Neural cell (in vitro differentiated cells): ENCODE results near the gene POLQ. TPM values are rescaled to one million over a fixed set of nuclear protein-coding genes. Genes with fewer than 3 reads are reported as not detected.

ENCODE experiments used
- H2AFZ ChIP-seq: fragments of 200-600, 300-800 bp; sonication (generic), shearing (Covaris generic); 2 replicates; pipeline ENCODE4 v1.6.0; 2014; ENCODE audit warnings: low read depth, mild to moderate bottlenecking, antibody characterized with exemption, low read length, moderate library complexity
- H3F3A ChIP-seq: fragments of 200-600 bp; shearing (Covaris generic); 2 replicates; pipeline ENCODE4 v1.6.1; 2016; ENCODE audit warnings: mild to moderate bottlenecking, moderate library complexity, mixed read lengths, antibody characterized with exemption, low read length; ENCODE audit not compliant: insufficient read depth, poor library complexity, severe bottlenecking
- H3K27ac ChIP-seq: fragments of 200-600, 300-800 bp; sonication (generic), shearing (Covaris generic); 2 replicates; pipeline ENCODE4 v1.5.1; 2014; ENCODE audit warnings: mild to moderate bottlenecking, low read length, moderate library complexity
- H3K27me3 ChIP-seq: fragments of 300-800, 200-600 bp; sonication (generic), shearing (Covaris generic); 2 replicates; pipeline ENCODE4 v1.6.0; 2014; ENCODE audit warnings: mild to moderate bottlenecking, low read depth, low read length, moderate library complexity; ENCODE audit not compliant: insufficient read depth
- H3K36me3 ChIP-seq: fragments of 300-800, 200-600 bp; sonication (generic), shearing (Covaris generic); 2 replicates; pipeline ENCODE4 v1.5.1; 2014; ENCODE audit warnings: mild to moderate bottlenecking, antibody characterized with exemption, low read length, moderate library complexity; ENCODE audit not compliant: insufficient read depth
- H3K4me2 ChIP-seq: fragments of 300-800, 200-600 bp; sonication (generic), shearing (Covaris generic); 2 replicates; pipeline ENCODE4 v1.6.0; 2014; ENCODE audit warnings: mild to moderate bottlenecking, low read length
- H3K4me3 ChIP-seq: fragments of 300-800, 200-600 bp; sonication (generic), shearing (Covaris generic); 2 replicates; pipeline ENCODE4 v1.5.1; 2014; ENCODE audit warnings: mild to moderate bottlenecking, low read length, moderate library complexity
- H3K79me2 ChIP-seq: fragments of 200-600 bp; shearing (Covaris generic); replicated peaks from 2 replicates; pipeline ENCODE4 v1.6.0; 2014; ENCODE audit warnings: mild to moderate bottlenecking, low read length, moderate library complexity; ENCODE audit not compliant: insufficient read depth
- H3K9ac ChIP-seq: fragments of 300-800, 200-600 bp; sonication (generic), shearing (Covaris generic); 2 replicates; pipeline ENCODE4 v1.6.1; 2016; ENCODE audit warnings: mild to moderate bottlenecking, low read length, mixed read lengths
- H3K9me2 ChIP-seq: fragments of 200-600 bp; shearing (Covaris generic); 2 replicates; pipeline ENCODE4 v1.6.1; 2016; ENCODE audit warnings: mild to moderate bottlenecking, low read length, mixed read lengths; ENCODE audit not compliant: insufficient read depth
- H3K9me3 ChIP-seq: fragments of 200-600, 300-800 bp; sonication (generic), shearing (Covaris generic); 2 replicates; pipeline ENCODE4 v1.6.1; 2016; ENCODE audit warnings: mild to moderate bottlenecking, mixed run types, low read length, moderate library complexity, mixed read lengths
- H4K20me1 ChIP-seq: fragments of 200-600 bp; shearing (Covaris generic); 2 replicates; pipeline ENCODE4 v1.6.1; 2016; ENCODE audit warnings: mild to moderate bottlenecking, mixed run types; ENCODE audit not compliant: insufficient read depth
- EP300 ChIP-seq: fragments of 450-650 bp; conservative IDR thresholded peaks from 2 replicates; pipeline ENCODE4 v1.6.1; 2014; ENCODE audit warnings: antibody characterized with exemption, mild to moderate bottlenecking, moderate library complexity; ENCODE audit not compliant: poor library complexity, severe bottlenecking
- EZH2 ChIP-seq: fragments of 200-600, 300-800 bp; shearing (Covaris generic), sonication (generic); IDR thresholded peaks from 2 replicates; pipeline ENCODE4 v1.6.1; 2014; ENCODE audit warnings: antibody characterized with exemption, low read length, borderline replicate concordance, mild to moderate bottlenecking; ENCODE audit not compliant: insufficient read depth, poor library complexity, severe bottlenecking
- MXI1 ChIP-seq: fragments of 450-650 bp; conservative IDR thresholded peaks from 2 replicates; pipeline ENCODE4 v1.6.1; 2014; ENCODE audit warnings: antibody characterized with exemption, mild to moderate bottlenecking; ENCODE audit not compliant: poor library complexity, severe bottlenecking
- POLR2AphosphoS5 ChIP-seq: IDR thresholded peaks from 2 replicates; pipeline ENCODE4 v1.6.1; 2012
- RAD21 ChIP-seq: fragments of 450-650 bp; conservative IDR thresholded peaks from 2 replicates; pipeline ENCODE4 v1.6.1; 2014; ENCODE audit warnings: antibody characterized with exemption, mild to moderate bottlenecking, moderate library complexity
- SMC3 ChIP-seq: fragments of 450-650 bp; conservative IDR thresholded peaks from 2 replicates; pipeline ENCODE4 v1.6.1; 2014; ENCODE audit warnings: antibody characterized with exemption, mild to moderate bottlenecking, moderate library complexity; ENCODE audit not compliant: poor library complexity
- TAF1 ChIP-seq: IDR thresholded peaks from 2 replicates; pipeline ENCODE4 v1.6.1; 2012; ENCODE audit warnings: low read depth
- polyA plus RNA-seq: library from polyadenylated mRNA; depleted of rRNA; stranded (reverse); fragments of >200 nt; gene quantifications from 2 replicates; pipeline ENCODE4 v1.2.3, GENCODE V29; 2014
- TF ChIP-seq, protein P1 (sequence below): fragments of 450-650 bp; IDR thresholded peaks from 2 replicates; pipeline ENCODE4 v1.5.1; 2014; ENCODE audit warnings: antibody characterized with exemption, mild to moderate bottlenecking, moderate library complexity; ENCODE audit not compliant: poor library complexity, severe bottlenecking
- TF ChIP-seq, protein P2 (sequence below): IDR thresholded peaks from 2 replicates; pipeline ENCODE4 v1.6.1; 2012; ENCODE audit warnings: borderline replicate concordance

POLQ gene
- polyA plus RNA-seq, 1 donor from 2014 or later = 0.10 TPM

DNA sequence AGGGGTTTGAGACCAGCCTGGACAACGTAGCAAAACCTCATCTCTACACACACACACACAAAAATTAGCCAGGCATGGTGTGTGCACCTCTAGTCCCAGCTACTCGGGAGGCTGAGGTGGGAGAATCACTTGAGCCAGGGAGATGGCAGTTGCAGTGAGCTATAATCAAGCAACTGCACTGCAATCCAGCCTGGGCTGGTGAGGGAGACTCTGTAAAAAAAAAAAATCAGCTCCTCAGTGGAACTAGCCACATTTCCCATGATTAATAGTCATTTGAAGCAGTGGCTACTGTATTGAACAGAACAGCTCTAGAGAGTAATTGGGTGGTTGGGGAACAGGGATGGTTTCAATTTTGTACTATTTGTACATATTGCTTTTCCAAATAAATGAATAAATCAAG, 35.9 kb upstream of the POLQ start:
- TF ChIP-seq, protein P1, sequence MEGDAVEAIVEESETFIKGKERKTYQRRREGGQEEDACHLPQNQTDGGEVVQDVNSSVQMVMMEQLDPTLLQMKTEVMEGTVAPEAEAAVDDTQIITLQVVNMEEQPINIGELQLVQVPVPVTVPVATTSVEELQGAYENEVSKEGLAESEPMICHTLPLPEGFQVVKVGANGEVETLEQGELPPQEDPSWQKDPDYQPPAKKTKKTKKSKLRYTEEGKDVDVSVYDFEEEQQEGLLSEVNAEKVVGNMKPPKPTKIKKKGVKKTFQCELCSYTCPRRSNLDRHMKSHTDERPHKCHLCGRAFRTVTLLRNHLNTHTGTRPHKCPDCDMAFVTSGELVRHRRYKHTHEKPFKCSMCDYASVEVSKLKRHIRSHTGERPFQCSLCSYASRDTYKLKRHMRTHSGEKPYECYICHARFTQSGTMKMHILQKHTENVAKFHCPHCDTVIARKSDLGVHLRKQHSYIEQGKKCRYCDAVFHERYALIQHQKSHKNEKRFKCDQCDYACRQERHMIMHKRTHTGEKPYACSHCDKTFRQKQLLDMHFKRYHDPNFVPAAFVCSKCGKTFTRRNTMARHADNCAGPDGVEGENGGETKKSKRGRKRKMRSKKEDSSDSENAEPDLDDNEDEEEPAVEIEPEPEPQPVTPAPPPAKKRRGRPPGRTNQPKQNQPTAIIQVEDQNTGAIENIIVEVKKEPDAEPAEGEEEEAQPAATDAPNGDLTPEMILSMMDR = no peak
- TF ChIP-seq POLR2AphosphoS5 (no peak), SMC3 (no peak), TAF1 (no peak), EZH2 (no peak), EP300 (no peak), RAD21 (no peak), MXI1 (no peak)
- TF ChIP-seq, protein P2, sequence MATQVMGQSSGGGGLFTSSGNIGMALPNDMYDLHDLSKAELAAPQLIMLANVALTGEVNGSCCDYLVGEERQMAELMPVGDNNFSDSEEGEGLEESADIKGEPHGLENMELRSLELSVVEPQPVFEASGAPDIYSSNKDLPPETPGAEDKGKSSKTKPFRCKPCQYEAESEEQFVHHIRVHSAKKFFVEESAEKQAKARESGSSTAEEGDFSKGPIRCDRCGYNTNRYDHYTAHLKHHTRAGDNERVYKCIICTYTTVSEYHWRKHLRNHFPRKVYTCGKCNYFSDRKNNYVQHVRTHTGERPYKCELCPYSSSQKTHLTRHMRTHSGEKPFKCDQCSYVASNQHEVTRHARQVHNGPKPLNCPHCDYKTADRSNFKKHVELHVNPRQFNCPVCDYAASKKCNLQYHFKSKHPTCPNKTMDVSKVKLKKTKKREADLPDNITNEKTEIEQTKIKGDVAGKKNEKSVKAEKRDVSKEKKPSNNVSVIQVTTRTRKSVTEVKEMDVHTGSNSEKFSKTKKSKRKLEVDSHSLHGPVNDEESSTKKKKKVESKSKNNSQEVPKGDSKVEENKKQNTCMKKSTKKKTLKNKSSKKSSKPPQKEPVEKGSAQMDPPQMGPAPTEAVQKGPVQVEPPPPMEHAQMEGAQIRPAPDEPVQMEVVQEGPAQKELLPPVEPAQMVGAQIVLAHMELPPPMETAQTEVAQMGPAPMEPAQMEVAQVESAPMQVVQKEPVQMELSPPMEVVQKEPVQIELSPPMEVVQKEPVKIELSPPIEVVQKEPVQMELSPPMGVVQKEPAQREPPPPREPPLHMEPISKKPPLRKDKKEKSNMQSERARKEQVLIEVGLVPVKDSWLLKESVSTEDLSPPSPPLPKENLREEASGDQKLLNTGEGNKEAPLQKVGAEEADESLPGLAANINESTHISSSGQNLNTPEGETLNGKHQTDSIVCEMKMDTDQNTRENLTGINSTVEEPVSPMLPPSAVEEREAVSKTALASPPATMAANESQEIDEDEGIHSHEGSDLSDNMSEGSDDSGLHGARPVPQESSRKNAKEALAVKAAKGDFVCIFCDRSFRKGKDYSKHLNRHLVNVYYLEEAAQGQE = no peak
- Histone ChIP-seq H3K9me3 (no peaks in the 10 kb centered on the region), H3F3A (no peaks in the 10 kb centered on the region), H2AFZ (no peak overlapping the region), H3K27ac (no peak overlapping the region), H3K27me3 (no peaks in the 10 kb centered on the region), H3K79me2 (no peaks in the 10 kb centered on the region), H3K9ac (no peak overlapping the region), H3K36me3 (no peaks in the 10 kb centered on the region), H3K9me2 (no peaks in the 10 kb centered on the region), H4K20me1 (no peaks in the 10 kb centered on the region), H3K4me3 (no peak overlapping the region), H3K4me2 (no peak overlapping the region)

DNA sequence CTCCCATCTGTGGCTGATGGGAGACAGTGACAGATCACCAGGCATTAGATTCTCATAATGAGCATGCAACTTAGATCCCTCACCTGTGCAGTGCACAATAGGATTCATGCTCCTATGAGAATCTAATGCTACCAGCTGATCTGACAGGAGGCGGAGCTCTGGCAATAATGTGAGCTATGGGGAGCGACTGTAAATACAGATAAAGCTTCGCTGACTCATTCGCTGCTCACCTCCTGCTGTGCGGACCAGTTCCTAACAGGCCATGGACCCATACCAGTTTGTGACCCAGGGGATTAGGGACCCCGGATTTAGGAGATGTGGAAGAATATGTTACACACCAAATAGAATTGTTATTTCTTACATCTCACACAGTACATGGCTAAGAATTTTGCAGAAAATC, 28.7 kb upstream of the POLQ start:
- no peaks in the 10 kb centered on the region for H3K9me2 ChIP-seq
- H3K36me3 ChIP-seq = no peaks in the 10 kb centered on the region
- no peaks in the 10 kb centered on the region for H3F3A ChIP-seq
- no peak overlapping the region for H3K4me2 ChIP-seq
- no peak overlapping the region for H3K27ac ChIP-seq
- no peaks in the 10 kb centered on the region for H3K9me3 ChIP-seq
- TF ChIP-seq EP300 = no peak
- TF ChIP-seq MXI1 = no peak
- no peak for TF ChIP-seq RAD21
- TF ChIP-seq, protein P1 = no peak
- TF ChIP-seq EZH2 = no peak
- no peak for TF ChIP-seq SMC3
- no peaks in the 10 kb centered on the region for H3K79me2 ChIP-seq
- no peak overlapping the region for H2AFZ ChIP-seq
- no peaks in the 10 kb centered on the region for H3K27me3 ChIP-seq
- H3K9ac ChIP-seq = no peak overlapping the region
- no peaks in the 10 kb centered on the region for H4K20me1 ChIP-seq
- H3K4me3 ChIP-seq = no peak overlapping the region
